Measurements from ENCODE around the gene ADAMTS2.
"Not testable (repeated sequence)": the region's sequence is repeated elsewhere in the genome, so short reads cannot be mapped to it uniquely, and the experiment has no call there.

Gene ADAMTS2

DNA sequence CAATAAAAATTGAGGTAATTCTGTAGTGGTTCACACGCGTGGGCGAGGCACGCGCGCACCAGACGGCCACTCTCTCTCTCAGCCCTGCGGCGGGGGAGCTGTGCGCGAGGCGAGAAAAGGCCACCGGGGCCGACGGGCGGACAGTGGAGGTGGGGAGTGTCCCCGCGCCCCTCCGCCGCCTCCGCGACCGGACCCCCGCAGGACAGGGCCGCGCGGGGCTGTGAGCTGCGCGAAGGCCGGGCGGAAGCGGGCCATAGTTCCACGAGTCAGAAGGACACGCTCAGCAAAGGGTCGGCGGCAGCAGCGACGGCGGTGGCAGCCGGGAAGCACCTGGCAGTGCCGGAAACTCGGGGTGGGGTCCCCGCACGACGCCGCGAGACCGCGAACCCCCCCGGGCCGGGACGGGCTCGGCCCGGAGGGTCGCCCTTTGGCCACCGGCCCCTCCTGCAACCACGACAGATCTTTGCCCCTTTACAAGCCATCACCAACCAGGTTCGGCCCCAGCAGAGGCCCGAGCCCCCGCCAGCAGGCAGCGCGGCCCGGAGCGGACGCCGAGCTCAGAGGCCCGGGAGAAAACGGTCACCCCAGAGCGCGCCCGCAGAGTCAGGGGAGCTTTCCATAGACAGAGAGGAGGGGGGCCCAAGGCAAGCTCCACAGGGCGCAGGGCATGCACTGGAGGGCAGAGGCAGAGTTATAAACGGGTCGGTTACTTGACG, 224.2 kb downstream of the ADAMTS2 start:
- DNase-seq = no peak

DNA sequence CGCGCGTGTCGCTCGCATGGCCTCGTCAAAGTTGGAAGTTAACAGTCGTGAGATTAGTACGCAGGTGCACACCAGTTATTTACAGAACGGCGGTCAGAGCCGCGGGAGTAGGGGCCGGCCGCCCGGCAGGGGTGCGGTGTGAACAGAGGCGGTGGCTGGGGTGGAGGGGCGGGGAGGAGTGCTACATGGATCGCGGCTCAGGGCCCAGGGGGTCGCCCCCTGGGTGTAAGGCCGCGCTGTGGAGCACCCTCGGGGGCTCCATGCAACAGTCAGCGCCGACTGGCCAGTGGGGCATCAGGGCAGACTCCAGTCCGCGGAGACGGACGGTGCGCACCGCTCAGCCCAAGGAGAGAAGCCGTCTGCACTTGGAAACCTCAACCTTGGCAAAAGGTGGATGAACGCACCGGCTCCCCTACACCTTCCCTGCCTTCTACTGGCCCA, 224.8 kb downstream of the ADAMTS2 start:
- DNase-seq = no peak

GRCh38 chr5:179119415-179120170, 225.7 kb downstream of the ADAMTS2 start:
- DNase-seq = no peak

DNA sequence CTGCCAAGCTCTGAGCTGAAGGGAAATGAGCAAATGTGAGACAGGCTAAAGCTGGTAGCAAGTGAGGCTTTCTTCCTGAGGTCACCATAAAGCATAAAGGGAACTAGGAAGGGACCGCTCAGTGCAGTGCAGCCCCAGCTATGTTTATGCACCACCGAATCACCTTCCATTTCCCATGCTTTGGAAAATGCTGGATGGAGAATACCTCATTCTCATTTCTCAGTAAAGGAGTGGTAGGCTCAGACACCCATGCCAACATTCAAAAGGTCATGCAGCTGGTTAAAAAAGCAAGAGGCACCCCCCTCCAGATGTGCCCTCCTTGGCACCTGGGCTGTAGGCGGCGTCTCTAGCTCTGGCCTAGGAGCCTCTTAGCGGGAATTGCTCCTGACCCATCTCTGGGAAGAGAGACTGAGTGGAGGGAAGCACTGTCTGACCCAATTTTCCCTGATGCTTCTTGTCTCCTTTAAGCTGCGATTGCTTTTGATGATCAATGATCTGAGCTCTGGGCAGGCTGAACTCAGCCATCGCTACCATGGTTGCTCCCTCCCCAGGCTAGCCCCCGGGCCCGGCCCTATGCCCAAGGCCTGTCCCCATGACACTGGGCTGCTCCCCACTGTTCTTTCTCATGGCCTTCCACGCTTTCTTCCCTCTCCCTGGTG, 226.4 kb downstream of the ADAMTS2 start:
- DNase-seq = no peak

- no peak for DNase-seq
Measured at GRCh38 chr5:179118338-179118737, 226.9 kb downstream of the ADAMTS2 start.

DNA sequence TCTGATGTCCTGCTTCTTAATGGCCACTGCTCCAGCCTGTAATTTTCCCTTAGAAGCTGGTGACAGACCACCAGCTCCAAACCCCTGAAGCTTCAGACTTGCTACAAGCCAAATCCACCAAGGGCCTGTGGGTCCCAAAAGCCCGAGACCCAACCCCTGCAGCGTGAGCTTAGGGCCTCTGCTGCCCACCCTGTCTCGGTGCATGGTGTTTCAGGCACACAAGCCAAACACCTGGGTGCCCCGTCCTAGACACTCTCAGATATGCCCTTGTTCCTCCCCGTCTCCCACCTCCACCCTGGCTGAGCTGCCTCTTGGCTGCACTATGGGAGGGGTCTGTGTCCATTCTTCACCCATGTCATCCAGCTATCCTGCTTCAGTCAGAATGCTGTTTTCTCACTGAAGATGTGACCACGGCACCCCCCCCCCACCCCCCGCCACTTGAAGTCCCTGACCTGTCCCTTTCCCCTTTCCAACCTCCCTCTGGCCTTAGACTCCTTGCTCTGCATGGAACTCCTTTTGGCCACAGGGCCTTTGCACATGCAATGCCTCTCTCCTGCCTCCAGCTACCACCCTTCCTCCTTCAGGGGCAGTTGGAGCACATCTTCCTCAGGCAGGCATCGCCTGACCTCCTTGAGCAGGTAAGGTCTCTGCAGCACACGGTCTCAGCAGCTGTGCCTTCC, 229.3 kb downstream of the ADAMTS2 start:
- DNase-seq = no peak

DNA sequence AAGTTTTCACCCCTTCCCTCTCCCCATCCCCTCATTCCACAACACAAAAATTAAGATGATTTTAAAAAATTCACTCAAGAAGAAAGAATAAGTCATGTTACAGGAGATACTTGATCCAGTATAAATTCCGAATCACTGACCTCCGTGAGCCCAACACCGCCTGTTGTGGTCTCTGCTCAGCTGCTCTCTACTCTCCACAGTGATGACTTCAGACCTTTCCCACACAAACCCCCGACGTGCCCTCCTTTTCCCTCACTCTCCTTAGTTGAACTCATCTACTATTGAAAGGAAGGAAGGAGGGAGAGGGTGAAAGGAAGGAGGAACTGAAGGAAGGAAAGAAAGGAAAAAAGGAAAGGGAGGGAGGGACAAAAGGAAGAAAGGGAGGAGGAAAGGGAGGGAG, 230.0 kb downstream of the ADAMTS2 start:
- DNase-seq = no peak

- DNase-seq = no peak
Measured at GRCh38 chr5:179114756-179115155, 230.5 kb downstream of the ADAMTS2 start.

DNA sequence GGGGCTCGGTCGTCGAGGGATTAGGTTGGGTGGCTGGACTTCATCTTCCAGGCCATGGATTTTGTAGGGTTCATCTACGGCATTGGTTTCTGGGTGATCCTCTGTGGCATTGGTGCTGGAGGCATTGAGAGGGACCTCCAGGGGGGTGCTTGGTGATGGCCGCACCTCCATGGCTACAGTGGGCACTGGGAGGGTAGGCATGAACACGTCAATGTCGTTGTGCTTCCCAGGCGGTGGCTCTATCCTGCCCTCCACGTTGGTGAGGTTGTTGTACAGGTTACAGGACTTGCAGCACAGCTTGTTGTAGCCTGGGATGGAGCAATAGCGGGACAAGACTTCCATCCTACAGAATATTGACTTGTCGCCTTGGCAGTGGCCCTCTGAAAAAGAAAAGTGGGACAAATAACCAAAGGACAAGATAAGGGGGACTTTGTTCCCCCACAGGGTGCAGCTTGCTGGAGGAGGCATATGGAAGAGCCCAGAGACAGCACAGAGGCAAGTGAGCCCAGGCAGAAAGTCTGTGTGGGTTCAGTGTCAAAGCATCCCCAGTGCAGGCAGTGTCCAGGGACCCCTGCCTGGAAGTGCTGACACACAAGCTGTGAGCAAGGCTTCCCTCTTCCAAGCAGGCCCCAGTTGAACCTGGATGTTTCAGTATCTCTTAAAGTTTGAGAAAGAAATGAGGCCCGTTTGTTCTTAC, 231.2 kb downstream of the ADAMTS2 start:
- DNase-seq = no peak

DNA sequence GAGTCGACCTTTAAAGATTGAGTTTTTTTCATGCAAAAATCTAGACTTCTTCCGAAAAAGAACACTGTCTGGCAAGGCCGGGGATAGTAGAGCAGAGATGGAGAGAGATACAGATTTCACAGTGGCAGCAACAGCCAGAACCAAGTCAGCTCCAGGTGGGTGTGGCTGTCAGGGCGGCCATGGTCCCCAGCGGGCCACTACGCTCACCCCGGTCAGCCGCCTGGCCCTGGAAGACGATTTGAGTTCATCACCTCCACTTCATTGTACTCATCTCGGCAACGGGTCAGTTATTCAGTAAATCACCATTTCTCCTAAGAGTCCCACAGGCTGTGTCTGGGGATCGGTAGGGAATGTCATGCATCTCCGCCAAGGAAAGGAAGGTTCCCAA, 232.1 kb downstream of the ADAMTS2 start:
- no peak for DNase-seq

DNA sequence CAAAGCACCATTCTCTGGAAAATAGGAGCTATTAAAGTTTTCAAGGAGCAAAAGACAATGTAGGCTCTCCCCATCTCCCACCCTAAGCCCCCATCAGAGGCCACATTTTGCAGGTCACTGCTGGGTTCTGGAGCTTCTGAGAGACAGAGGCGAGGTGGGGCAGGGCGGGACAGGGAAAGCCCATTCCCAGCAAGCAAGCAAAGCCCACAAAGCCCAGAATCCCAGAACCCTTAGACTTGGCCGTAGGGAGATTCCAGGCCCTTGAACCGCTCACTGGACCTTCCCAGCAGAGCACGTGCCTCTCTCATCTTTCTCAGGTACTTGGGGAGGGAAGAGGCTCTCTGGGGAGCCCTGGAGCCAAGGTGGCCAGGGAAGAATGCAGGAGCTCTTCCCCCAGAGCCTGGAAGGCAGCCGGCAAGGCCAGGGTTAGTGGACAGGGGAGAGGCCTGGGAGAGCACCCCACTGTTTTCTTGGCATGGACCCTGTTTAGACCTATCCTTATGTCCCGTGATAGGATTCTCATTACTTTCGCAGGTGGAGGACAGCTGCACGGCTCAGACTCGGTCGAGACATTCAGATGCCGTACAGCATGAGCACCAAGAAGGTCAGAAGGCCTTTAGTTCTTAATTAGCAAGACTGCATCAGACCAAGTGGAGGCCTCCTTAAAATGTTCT, 232.7 kb downstream of the ADAMTS2 start:
- no peak for DNase-seq

DNA sequence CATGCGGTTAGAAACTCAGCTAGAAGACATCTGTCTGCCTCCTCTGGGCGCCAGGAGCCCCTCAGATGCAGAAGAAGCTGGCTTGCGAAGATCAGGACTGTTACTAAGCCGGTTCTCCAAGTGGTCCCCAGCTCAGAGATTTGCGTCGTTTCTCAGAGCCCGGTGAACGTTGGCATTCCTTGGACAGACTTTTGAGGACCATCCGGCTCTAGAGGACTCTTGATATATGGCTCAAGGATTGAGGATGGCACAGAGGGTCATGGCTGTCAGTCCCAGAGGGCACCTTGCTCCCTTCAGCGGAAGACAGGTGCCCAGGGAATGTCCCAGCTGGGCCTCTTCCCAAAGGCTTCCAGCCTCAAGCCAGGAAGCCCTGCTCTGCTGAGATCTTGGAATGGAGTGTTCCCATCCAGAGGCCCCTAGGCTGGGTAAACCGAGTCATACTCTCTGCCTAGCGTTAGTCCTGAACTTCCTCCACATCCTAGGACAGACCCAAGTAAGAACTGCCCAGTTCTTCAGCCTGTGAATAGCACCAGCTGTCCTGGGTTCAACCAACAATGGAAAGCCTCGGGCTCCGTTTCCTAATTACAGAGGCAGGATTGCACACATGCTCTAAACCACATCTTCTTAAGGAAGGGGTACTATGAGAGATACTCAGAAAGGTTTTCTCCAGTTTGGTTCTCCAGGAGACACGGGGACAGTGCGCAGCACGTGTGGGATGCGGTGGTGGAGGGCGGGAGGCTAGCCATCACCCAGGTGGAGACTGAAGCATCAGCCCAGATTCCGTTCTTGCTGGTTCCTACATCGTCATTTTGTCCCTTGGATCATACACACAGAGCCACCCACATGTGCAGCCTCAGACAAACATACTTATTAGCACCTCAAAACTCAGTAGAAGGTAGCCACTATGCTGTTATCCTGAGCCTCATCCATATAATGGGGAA, 233.7 kb downstream of the ADAMTS2 start:
- DNase-seq = no peak

GRCh38 chr5:179110528-179110927, 234.7 kb downstream of the ADAMTS2 start:
- DNase-seq = no peak

DNA sequence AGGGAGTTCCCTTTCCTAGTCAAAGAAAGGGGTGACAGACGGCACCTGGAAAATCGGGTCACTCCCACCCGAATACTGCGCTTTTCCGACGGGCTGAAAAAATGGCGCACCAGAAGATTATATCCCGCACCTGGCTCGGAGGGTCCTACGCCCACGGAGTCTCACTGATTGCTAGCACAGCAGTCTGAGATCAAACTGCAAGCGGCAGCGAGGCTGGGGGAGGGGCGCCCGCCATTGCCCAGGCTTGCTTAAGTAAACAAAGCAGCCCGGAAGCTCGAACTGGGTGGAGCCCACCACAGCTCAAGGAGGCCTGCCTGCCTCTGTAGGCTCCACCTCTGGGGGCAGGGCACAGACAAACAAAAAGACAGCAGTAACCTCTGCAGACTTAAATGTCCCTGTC, 244.0 kb downstream of the ADAMTS2 start:
- DNase-seq = not testable (repeated sequence)

DNA sequence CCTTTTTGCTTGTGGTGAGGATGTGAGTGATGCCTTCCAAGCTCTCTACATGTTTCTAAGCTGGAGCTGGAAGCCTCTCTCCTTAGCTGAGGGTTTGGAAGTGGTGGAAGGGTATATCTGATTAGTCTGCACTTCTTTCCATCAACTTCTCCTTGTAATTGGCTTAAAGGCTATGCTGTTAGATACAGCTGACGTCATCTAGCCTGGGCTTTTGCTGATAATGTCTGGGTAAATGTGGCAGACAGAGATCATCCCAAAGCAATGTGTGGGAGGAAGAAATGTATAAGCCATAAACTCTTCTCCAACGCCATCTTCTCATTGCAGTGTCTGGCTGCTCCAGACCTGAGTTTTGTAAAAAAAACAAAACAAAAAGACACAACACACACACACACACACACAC, 255.8 kb downstream of the ADAMTS2 start:
- DNase-seq = no peak

DNA sequence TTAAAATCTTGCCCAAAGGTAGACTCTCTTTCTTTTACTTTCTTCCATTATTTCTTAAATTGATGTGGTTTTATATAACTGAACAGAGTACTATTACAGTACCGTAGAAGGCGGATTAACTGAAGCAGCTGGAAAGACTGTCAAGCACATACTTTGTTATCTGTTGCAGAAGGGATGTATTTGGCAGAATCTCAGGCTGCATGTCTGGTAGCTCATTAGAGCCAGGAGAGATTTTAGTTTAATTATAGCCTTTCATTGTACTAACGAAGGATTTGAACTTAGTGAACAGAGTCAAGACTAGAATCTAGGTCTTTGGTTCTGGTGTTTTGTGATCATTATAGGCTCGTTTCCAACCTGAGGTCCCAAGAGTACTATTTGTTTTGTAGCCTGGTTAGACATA, 264.5 kb downstream of the ADAMTS2 start:
- no peak for DNase-seq

- DNase-seq = no peak
Measured at GRCh38 chr5:179079165-179079987, 265.9 kb downstream of the ADAMTS2 start.

DNA sequence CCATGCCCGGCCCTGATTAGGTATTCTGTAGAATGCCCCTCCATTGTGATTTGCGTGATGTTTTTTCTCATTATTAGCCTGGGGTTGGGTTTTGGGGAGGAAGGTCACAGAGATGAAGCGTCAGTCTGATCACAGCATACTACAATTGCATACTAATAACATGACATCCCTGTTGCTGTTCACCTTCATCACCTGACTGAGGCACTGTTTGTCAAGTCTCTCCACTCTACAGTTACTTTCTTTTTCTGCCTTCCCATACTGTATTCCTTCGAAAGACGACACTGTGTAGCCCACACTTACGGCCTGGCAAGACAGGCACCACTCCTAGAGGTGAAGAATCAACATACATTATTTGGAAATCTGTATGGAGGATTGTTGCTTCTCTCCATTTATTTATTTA, 279.6 kb downstream of the ADAMTS2 start:
- no peak for DNase-seq

- DNase-seq = no peak
Measured at GRCh38 chr5:179061025-179061424, 284.2 kb downstream of the ADAMTS2 start.
